ENCODE results near the gene UBN2.

The UBN2 gene

GRCh38 chr7:139340037-139340807, 109.2 kb downstream of the UBN2 start:
- Histone ChIP-seq H3K27ac (peak overlapping the region; percentile 92 to 100 (median 98)), H3K4me3 (peak overlapping the region; percentile 77 to 96 (median 87))

GRCh38 chr7:139340808-139341057, 109.7 kb downstream of the UBN2 start:
- Histone ChIP-seq H3K27ac (peak overlapping the region; percentile 92 to 100 (median 98)), H3K4me3 (peak overlapping the region; percentile 77 to 96 (median 87))

GRCh38 chr7:139341058-139341775, 110.2 kb downstream of the UBN2 start, which contains the start of gene FMC1:
FMC1 (plus strand) TSS chr7:139341337; CDS start chr7:139341385, 48 bp downstream.
- Histone ChIP-seq H3K27ac (peak within 1 kb of the TSS; percentile 92 to 100 (median 98)), H3K4me3 (peak within 1 kb of the TSS; percentile 77 to 96 (median 87))

GRCh38 chr7:139341776-139342226, 110.8 kb downstream of the UBN2 start:
- H3K27ac ChIP-seq = peak overlapping the region in 20 of 21 experiments; percentile 92 to 100 (median 98)

GRCh38 chr7:139345042-139345441, 114.0 kb downstream of the UBN2 start:
- Histone ChIP-seq H3K4me3 (no peak overlapping the region), H3K27ac (no peak overlapping the region)

More at GRCh38 chr7:139341776-139342226, 110.8 kb downstream of the UBN2 start:
- H3K4me3 ChIP-seq = peak overlapping the region; percentile 77 to 96 (median 87)

- no peak overlapping the region for H3K4me3 ChIP-seq
- H3K27ac ChIP-seq = no peak overlapping the region
Observed at GRCh38 chr7:139351027-139351426, 120.0 kb downstream of the UBN2 start.

GRCh38 chr7:139354729-139355128, 123.7 kb downstream of the UBN2 start:
- H3K27ac ChIP-seq = no peak overlapping the region
- H3K4me3 ChIP-seq = no peak overlapping the region

GRCh38 chr7:139355320-139355719, 124.3 kb downstream of the UBN2 start:
- no peak overlapping the region for H3K27ac ChIP-seq
- no peak overlapping the region for H3K4me3 ChIP-seq

All from skin epidermis (tissue), 12 donors.